GM12872 (cell line): ENCODE data around the gene CCNT2.

Source experiments
- CTCF ChIP-seq: IDR thresholded peaks from 3 replicates; pipeline ENCODE4 v1.5.1; 2011; ENCODE audit warnings: low read depth, mild to moderate bottlenecking, low read length, moderate library complexity; ENCODE audit not compliant: insufficient read depth

The CCNT2 gene

GRCh38 chr2:134911400-134911785 is 7.2 kb upstream of the CCNT2 start:
- TF ChIP-seq CTCF, result no peak

GRCh38 chr2:134912361-134912760 is 6.3 kb upstream of the CCNT2 start:
- TF ChIP-seq CTCF, result no peak

GRCh38 chr2:134917360-134917865 is 1.2 kb upstream of the CCNT2 start:
- no peak for TF ChIP-seq CTCF

GRCh38 chr2:134917888-134918525 is 615 bp upstream of the CCNT2 start:
- TF ChIP-seq CTCF, result peak; percentile 26; the same call in 1 of the 3 replicates

GRCh38 chr2:134919341-134920210 is 954 bp downstream of the CCNT2 start:
- no peak for TF ChIP-seq CTCF

GRCh38 chr2:134924912-134925311 is 6.3 kb downstream of the CCNT2 start:
- TF ChIP-seq CTCF, result no peak

- TF ChIP-seq CTCF, result no peak
Measured at GRCh38 chr2:134926231-134926931, 7.8 kb downstream of the CCNT2 start.
